AG09309 (cell line): ENCODE measurements around the gene WDR91.

Experiments
- DNase-seq: peaks from one replicate; pipeline ENCODE4 v3.0.0-alpha.2; 2010; ENCODE audit warnings: low read depth
- H3K4me3 ChIP-seq: 2 replicates; pipeline ENCODE4 v1.5.1; 2011; ENCODE audit warnings: mild to moderate bottlenecking, low read depth, low read length, moderate library complexity; ENCODE audit not compliant: control insufficient read depth
- TF ChIP-seq, protein P1 (sequence below): IDR thresholded peaks from 2 replicates; pipeline ENCODE4 v1.5.1; 2011; ENCODE audit warnings: mild to moderate bottlenecking, low read depth, low read length, inconsistent platforms; ENCODE audit not compliant: insufficient read depth, control insufficient read depth; ENCODE audit errors: missing control alignments

Gene WDR91

GRCh38 chr7:135143885-135144668 is 67.2 kb downstream of the WDR91 start:
- TF ChIP-seq, protein P1, sequence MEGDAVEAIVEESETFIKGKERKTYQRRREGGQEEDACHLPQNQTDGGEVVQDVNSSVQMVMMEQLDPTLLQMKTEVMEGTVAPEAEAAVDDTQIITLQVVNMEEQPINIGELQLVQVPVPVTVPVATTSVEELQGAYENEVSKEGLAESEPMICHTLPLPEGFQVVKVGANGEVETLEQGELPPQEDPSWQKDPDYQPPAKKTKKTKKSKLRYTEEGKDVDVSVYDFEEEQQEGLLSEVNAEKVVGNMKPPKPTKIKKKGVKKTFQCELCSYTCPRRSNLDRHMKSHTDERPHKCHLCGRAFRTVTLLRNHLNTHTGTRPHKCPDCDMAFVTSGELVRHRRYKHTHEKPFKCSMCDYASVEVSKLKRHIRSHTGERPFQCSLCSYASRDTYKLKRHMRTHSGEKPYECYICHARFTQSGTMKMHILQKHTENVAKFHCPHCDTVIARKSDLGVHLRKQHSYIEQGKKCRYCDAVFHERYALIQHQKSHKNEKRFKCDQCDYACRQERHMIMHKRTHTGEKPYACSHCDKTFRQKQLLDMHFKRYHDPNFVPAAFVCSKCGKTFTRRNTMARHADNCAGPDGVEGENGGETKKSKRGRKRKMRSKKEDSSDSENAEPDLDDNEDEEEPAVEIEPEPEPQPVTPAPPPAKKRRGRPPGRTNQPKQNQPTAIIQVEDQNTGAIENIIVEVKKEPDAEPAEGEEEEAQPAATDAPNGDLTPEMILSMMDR, result no peak
- no peak for DNase-seq
- no peak overlapping the region for H3K4me3 ChIP-seq
